Colonic mucosa (tissue), 4 donors: ENCODE results near the gene TNFAIP8. TPM values are rescaled to one million over a fixed set of nuclear protein-coding genes. Genes with fewer than 3 reads are reported as not detected.

Source experiments
- DNase-seq: peaks from one replicate; pipeline ENCODE4 v3.0.0-alpha.2; 2020
- H3K27ac ChIP-seq: fragments of 200-600 bp; one replicate; pipeline ENCODE4 v1.8.0; 2021
- H3K27me3 ChIP-seq: fragments of 200-600 bp; one replicate; pipeline ENCODE4 v1.8.0; 2021
- H3K36me3 ChIP-seq: fragments of 200-600 bp; one replicate; pipeline ENCODE4 v1.8.0; 2021
- H3K4me1 ChIP-seq: fragments of 200-600 bp; one replicate; pipeline ENCODE4 v1.8.0; 2021; ENCODE audit warnings: mild to moderate bottlenecking
- H3K4me3 ChIP-seq: fragments of 200-600 bp; one replicate; pipeline ENCODE4 v1.8.0; 2021
- H3K9ac ChIP-seq, 2 donors: one replicate each; pipeline ENCODE4 v1.7.0; 2013; ENCODE audit warnings: control low read depth in 2 of 2, low read depth in 2 of 2, low read length in 2 of 2
- H3K9me3 ChIP-seq: fragments of 200-600 bp; one replicate; pipeline ENCODE4 v1.8.0; 2021
- intact Hi-C: fragments of 100-400 bp; cut with DNase I; formaldehyde crosslinking; loops from one replicate; pipeline ENCODE4 v1.14.1; 2022
- total RNA-seq, 2 donors: library from RNA; stranded (reverse); fragmentation: NEBNext Ultra II Directional in 1 of 2; extraction: Animal tissue kit (Norgen Biotek cat#: 25700) in 1 of 2; gene quantifications; one replicate each; pipeline ENCODE4 v1.2.1, GENCODE V29; 2021
- TF ChIP-seq, protein P1 (sequence below): fragments of 200-600 bp; IDR thresholded peaks from one replicate; pipeline ENCODE4 v1.8.0; 2022; ENCODE audit warnings: antibody characterized with exemption, mild to moderate bottlenecking
- donor health status: healthy.
- donor health status: DM: no; HTN: no; CAD: no.
- donor health status: DM: no; HTN: no; CAD: no.

The TNFAIP8 gene
- total RNA-seq, 2 donors from 2014 or later, result 11.0 to 12.7 TPM

DNA sequence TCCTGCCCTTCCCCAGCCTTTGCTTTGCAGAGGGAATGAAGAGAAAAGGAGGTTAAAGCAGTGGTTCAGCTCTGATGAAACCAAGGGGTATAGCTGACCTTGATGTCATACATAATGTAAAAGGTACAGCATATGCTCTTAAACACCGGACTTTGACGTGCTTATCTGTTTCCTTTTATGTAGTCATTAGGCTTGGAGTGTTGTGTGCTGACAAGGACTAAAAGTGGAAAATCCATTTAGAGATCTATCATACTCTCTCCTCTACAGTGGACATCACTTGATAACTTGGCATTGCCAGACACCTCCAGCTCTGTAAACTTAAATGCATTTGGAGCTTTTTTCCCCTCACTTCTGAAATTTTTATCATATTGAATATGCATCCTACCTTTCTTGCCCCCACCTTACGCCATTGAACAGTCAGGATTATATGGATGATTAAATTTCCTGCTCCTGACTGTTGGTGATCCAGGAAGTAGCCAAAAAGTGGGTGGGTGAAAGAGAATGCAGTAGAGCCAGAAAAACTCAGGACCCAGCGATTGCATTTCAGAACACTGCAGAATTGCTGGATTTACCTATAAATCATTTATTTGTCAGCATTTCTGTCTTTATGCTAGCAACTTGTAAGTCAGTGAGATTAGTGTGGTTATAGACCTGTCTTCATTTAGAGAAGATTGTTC, 4.1 kb downstream of the TNFAIP8 start:
- DNase-seq, result no peak
- Histone ChIP-seq H3K4me3 (no peak overlapping the region), H3K27ac (no peak overlapping the region), H3K9ac (no peak overlapping the region), H3K4me1 (no peaks in the 10 kb centered on the region), H3K27me3 (no peaks in the 10 kb centered on the region), H3K36me3 (no peaks in the 10 kb centered on the region), H3K9me3 (no peaks in the 10 kb centered on the region)
- TF ChIP-seq, protein P1, sequence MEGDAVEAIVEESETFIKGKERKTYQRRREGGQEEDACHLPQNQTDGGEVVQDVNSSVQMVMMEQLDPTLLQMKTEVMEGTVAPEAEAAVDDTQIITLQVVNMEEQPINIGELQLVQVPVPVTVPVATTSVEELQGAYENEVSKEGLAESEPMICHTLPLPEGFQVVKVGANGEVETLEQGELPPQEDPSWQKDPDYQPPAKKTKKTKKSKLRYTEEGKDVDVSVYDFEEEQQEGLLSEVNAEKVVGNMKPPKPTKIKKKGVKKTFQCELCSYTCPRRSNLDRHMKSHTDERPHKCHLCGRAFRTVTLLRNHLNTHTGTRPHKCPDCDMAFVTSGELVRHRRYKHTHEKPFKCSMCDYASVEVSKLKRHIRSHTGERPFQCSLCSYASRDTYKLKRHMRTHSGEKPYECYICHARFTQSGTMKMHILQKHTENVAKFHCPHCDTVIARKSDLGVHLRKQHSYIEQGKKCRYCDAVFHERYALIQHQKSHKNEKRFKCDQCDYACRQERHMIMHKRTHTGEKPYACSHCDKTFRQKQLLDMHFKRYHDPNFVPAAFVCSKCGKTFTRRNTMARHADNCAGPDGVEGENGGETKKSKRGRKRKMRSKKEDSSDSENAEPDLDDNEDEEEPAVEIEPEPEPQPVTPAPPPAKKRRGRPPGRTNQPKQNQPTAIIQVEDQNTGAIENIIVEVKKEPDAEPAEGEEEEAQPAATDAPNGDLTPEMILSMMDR, result no peak
- intact Hi-C loops, result no loop called here

DNA sequence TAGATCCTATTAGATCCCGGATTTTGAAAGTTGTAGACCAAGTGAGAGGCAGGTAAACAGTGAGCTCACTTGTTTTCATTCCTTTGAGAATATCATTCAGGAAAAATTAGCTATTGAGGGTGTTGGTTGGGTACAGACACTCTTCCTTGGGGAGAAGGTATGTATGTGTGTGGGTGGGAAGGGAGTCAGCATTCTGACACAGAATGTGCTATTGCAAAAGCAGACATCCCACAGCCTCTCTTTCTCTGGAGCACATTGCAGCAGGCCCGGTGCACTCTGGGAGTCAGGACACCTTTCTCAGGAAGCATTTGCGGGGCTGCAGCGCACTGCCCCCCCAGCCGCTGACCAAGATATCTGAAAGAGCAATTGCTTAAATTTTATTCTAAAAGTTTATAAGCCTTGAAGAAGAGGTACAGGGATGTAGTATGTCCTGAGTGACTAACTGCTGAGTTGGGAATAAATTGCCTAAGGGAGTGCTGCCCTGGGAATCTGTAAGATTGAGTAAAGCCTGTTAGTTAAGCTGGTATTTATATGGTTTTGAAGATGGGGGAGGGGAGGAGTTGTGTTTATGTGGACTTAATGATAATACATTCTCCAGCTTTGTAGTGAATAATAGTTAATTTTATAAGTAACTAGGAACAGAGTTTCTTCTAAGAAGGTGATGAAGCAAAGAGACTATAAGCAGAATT, 5.2 kb downstream of the TNFAIP8 start:
- Histone ChIP-seq H3K9ac (no peak overlapping the region), H3K4me3 (no peak overlapping the region), H3K27me3 (no peaks in the 10 kb centered on the region), H3K9me3 (no peaks in the 10 kb centered on the region), H3K36me3 (no peaks in the 10 kb centered on the region), H3K27ac (no peak overlapping the region), H3K4me1 (no peaks in the 10 kb centered on the region)
- TF ChIP-seq, protein P1, result no peak
- intact Hi-C loops, result no loop called here
- no peak for DNase-seq

DNA sequence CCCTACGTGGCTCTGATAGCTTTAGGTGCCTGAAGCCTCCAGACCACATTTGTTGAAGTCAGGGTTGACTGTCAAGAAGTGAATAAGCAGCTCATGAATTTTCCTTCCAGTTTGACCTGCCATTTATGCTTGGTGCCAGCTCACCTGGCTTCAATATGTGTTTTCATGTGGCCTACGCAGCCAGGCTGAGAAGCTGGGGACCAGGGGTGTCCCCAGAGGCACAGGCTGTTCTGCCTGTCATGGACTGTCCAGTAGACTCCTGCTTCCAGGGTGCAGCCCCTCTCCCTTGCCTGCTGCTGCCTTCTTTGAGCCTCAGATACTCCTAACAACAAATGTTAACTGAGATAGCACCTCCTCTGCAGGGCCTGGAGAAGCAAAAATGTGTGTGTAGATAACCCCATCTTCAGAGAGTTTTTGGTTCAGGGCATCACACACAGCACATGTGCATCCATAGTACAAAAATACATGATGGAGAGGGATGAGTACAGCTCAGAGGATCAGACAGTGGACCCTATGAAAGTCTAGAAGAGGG, 5.8 kb downstream of the TNFAIP8 start:
- Histone ChIP-seq H3K4me1 (no peaks in the 10 kb centered on the region), H3K27ac (no peak overlapping the region), H3K27me3 (no peaks in the 10 kb centered on the region), H3K9me3 (no peaks in the 10 kb centered on the region), H3K4me3 (no peak overlapping the region), H3K9ac (no peak overlapping the region), H3K36me3 (no peaks in the 10 kb centered on the region)
- intact Hi-C loops, result no loop called here
- TF ChIP-seq, protein P1, result no peak
- DNase-seq, result no peak

DNA sequence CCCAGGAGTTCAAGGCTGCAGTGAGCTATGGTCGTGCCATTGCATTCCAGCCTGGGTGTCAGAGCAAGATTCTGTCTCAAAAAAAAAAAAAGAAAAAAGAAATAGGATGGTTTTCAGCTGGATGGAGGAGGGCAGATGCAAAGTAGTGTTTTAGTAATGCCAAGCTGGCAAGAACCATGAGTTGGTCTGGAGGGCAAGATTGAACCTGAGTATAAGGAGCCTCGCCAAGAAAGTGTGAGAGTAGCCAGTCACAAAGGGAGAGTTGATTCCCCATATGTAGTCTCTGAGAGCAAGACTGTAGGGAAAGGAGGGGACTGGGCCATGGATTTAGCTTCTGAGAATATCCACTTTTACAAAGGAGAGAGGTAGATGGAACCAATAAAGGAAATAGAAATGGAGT, 6.9 kb downstream of the TNFAIP8 start:
- intact Hi-C loops, result no loop called here
- Histone ChIP-seq H3K9me3 (no peaks in the 10 kb centered on the region), H3K27ac (no peak overlapping the region), H3K36me3 (no peaks in the 10 kb centered on the region), H3K4me1 (no peaks in the 10 kb centered on the region), H3K27me3 (no peaks in the 10 kb centered on the region), H3K9ac (no peak overlapping the region), H3K4me3 (no peak overlapping the region)
- TF ChIP-seq, protein P1, result no peak
- DNase-seq, result no peak

DNA sequence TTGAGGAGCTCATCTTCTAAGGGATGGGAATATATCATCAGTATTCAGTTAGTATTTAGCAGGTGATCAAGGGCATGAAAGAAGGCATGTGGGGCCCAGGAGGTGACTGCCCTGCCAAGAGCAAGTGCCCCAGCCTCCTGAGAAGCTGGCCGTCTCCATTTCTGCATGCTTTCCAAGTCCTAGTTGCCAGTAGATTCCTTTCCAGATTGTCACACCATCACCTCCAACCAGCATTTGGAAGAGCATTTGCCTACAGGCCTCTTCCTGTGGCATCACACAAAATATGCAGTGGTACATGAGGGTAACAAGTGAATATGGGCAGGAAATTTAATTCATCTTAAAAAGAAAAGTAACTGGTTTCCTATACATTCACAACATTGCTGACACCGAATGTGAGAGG, 7.5 kb downstream of the TNFAIP8 start:
- H3K4me3 ChIP-seq, result no peak overlapping the region
- TF ChIP-seq, protein P1, result no peak
- intact Hi-C loops, result no loop called here
- H3K27ac ChIP-seq, result no peak overlapping the region
- H3K9me3 ChIP-seq, result no peaks in the 10 kb centered on the region
- no peak overlapping the region for H3K9ac ChIP-seq
- H3K27me3 ChIP-seq, result no peaks in the 10 kb centered on the region
- H3K4me1 ChIP-seq, result no peaks in the 10 kb centered on the region
- no peak for DNase-seq
- H3K36me3 ChIP-seq, result no peaks in the 10 kb centered on the region
